Adipose tissue (tissue), 3 donors: ENCODE results near the gene TXNL4A. TPM values are rescaled to one million over a fixed set of nuclear protein-coding genes. Genes with fewer than 3 reads are reported as not detected.

Experiments used
- H3K27ac ChIP-seq: one replicate; pipeline ENCODE4 v1.5.1; 2013; ENCODE audit warnings: low read depth, low read length
- WGBS, 3 donors: extraction: QIAGEN DNeasy Blood & Tissue Kit; methylation state at CpG; one replicate each; pipeline ENCODE4 v1.1.7; 2013; 5-methylcytosine and 5-hydroxymethylcytosine counted together
- polyA plus RNA-seq, 3 donors: library from polyadenylated mRNA; stranded (reverse); fragments of 200-250 nt; gene quantifications; one replicate each; pipeline ENCODE4 v1.2.3, GENCODE V29; 2013
- donor health status: healthy with polysubstance abuse.
- donor health status: Bipolar disorder and iron deficiency.
- donor health status: healthy.

Gene TXNL4A
- polyA plus RNA-seq, 3 donors: 55.5 to 83.2 (median 69.3) TPM

DNA sequence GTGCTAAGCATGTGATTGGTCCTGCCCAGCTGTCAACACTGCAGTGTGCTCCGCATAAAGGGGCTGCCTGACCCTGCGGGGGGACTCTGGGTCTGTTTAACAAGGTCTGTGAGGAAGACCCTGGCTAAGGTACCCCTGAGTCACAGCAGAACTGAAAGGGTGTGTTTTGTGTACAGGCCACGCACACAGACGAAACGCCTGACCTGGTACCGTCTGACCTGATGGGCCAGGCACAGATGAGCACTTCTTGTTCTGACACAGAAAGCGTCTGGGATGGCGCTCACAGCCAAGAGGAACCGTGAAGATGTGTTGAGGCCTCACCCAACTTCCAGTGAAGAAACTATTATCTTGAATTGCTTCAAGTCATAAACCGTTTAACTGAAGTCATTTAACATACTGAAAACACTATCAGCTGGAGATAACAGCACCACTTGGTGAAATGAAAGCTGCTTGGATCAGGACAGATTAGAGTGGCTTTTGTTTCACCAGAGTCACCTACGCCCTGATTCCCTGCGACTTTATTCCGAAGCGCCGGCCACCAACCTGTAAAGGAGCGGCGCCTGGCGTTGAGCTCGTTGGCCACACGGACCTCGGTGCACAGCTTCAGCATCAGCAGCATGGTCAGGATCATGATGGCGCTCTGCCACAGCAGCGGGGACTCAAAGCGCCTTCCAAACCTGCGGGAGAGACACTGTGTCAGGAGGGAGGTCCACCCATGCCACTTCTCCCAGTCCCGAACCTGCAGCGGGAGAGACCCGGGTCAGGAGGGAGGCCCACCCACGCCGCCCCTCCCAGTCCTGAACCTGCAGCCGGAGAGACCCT lies 45.4 kb downstream of the TXNL4A start:
- H3K27ac ChIP-seq: peak overlapping the region; percentile 20
- WGBS, 3 donors: 81 to 88% (median 85%) methylated on average over 30 to 31 of the region's 31 CpGs

DNA sequence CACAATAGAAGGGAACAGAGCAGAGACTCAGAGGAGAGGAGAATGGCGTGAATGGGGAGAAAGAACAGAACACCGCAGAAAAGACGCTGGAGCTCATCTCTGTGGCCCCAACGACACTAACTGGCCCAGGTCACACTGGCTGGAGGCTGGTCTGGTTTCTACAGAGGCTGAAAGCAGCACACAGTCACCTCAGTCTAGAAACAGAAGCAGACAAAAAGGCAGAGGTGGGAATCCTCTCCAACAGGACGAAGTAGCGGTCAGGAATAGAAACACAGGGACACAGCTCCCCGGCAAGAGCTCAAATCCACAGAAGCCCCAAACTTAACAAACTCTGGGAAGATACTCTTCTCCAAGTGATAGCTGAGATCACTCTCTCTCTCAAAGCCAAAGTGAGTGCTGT lies 46.2 kb downstream of the TXNL4A start:
- H3K27ac ChIP-seq: no peak overlapping the region

DNA sequence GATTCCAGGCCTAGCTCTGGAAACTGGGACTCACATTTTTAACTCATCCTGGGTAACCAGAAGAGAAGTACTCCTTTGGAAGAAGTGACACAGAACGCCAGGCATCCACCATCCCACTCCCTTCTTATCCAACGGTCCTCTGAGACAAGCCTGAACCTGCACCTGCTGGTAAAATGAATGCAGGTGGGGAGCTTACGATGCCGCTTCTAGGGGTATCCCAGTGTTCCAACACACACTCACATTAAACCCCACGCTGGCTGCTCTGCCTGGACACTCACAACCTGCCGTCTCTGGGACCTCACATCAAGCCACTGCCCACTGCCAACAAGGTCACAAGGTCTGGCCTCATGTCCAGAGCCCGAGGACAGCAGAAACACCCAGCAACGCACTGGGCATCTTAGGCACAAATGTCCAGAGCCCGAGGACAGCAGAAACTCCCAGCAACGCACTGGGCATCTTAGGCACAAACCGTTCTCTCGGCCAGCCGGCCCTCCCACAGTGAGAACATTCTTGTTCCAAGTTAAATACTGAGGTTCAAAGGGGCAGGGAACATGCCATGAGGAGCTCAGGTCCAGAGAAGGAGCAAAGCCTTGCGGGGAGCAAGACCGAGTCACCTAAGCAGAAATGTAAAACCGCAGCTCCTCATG lies 46.8 kb downstream of the TXNL4A start:
- 62 to 90% (median 88%) methylated on average over 16 of the region's 16 CpGs for WGBS, 3 donors
- no peak overlapping the region for H3K27ac ChIP-seq

More for the DNA sequence above, 46.2 kb downstream of the TXNL4A start:
- 91 to 93% (median 92%) methylated on average over 7 of the region's 7 CpGs for WGBS, 3 donors

DNA sequence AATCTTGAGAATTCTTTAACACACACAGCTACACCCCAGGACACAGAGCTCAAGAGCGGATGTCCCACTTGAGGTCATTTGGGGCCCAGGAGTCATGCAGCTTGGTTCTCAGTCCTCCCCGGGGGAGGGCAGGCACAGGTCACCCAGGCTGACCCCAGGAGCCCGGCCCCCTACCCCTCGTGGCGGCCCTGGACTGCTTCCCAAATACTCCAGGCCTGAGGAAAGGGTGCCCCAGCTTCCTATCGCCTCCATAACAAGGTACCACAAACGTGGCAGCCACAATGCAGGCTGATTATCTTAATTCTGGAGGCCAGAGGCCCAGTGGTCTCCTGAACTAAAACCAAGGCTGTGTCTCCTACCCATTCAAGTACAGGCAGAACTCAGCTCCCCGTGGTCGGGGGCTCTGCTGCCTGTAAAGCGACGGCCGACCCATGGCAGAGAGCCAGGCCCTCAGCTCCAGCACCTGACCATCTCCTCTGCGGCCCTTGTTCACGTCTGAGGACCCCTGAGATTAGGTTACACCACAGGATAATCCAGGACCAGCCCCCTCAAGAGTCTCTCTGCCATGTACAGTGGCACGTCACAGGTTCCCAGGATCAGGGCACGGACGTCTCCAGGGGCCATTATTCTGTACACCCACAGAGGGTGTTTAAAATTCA lies 47.4 kb downstream of the TXNL4A start:
- 82 to 89% (median 84%) methylated on average over 17 of the region's 17 CpGs for whole genome bisulfite sequencing, 3 donors
- no peak overlapping the region for H3K27ac ChIP-seq

DNA sequence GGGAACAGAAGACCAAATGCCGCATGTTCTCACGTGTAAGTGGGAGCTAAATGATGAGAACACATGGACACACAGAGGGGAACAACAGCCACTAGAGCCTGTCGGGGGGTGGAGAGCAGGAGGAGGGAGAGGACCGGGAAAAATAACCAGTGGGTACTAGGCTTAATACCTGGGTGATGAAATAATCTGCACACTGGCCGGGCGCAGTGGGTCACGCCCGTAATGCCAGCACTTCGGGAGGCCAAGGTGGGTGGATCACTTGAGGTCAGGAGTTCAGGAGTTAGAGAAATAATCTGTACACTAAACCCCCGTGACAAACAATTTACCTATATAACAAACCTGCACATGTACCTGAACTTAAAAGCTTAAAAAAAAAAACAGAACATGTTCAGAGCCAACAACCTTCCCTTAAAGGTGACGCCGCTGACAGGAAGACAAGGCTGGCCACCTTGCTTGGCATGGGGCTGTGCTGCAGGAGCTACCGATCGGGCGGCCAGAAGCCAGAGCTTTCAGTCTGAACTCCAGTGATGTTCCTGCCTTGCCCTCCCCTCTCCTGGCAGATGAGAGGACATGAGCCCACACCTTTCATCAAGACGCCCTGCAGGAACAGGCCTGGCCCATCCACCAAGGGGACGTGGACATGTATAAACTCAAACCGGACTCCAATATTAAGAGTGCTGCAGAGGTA lies 48.1 kb downstream of the TXNL4A start:
- no peak overlapping the region for H3K27ac ChIP-seq
- 91 to 97% (median 97%) methylated on average over 18 of the region's 18 CpGs for WGBS, 3 donors

DNA sequence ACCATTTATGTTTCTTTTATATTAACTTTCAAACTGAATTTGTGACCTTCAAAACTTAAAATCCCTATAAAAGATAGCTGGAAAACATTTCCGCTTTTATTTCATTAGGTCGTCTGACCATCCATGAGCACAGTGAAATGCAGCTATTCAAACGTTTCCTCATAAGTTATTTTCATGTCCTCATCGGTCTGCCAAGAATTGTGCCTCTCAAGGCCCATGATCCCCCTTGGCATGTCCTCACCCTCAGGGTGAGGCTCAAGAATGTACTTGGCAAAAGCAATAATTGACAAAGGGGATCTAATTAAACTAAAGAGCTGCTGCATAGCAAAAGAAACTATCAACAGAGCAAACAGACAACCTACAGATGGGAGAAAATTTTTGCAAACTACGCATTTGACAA lies 49.3 kb downstream of the TXNL4A start:
- no peak overlapping the region for H3K27ac ChIP-seq
- WGBS, 3 donors: 65 to 77% (median 72%) methylated on average over 5 of the region's 5 CpGs

DNA sequence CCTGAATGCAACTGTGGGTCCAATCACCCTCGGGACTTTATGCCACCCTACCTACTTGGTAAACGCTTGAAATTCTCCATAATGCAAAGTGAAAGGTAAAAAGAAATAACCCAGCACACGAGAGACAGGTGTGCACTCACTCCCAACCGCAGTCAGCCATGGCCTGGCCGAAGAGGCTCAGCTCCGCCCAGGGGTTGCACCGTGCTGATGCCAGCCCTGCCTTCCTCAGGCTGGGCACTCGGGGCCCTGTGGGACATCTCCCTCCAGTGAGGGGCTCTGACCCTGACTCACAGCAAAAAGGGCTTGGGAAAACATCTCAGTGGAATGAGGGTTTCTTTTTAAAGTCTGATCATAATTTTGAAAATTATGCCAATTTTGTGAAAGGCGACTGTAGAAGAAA lies 50.2 kb downstream of the TXNL4A start:
- H3K27ac ChIP-seq: no peak overlapping the region
- WGBS, 3 donors: 88 to 95% (median 94%) methylated on average over 9 of the region's 9 CpGs

DNA sequence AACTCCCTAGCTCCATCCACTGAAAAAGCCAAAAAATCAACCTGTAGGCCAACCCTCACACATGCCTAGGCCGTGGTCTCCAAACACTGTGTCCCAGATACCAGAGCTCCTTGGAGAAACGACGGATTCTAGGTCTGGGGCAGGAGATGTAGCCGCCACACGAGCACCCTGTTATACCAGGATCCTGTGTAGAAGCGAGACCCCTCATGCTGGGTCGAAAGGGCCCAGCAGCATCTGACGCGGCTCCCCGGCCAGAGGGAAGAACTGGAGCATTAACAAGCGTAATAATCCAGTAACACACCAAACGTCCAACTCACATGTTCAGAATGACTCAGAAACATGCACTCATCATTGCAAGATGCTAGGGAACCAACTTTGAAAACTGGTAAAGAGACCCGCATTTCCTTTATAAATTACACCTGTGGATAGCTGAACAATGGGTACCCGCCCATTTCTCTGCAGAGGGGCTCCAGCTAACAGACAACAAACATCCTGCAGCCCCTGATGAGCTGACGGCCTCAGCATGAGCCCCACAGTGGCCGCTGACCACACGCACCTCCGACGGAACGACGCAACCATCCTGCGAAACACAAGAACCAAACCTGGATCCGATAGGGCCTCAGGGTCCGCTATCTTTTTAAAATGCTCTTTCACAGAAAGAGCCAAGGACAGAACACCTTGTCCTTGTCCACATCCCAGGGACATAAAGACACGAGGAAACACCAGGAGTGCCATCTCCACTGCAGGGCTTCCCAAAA lies 51.1 kb downstream of the TXNL4A start:
- 94 to 97% (median 97%) methylated on average over 25 of the region's 25 CpGs for WGBS, 3 donors
- H3K27ac ChIP-seq: no peak overlapping the region

DNA sequence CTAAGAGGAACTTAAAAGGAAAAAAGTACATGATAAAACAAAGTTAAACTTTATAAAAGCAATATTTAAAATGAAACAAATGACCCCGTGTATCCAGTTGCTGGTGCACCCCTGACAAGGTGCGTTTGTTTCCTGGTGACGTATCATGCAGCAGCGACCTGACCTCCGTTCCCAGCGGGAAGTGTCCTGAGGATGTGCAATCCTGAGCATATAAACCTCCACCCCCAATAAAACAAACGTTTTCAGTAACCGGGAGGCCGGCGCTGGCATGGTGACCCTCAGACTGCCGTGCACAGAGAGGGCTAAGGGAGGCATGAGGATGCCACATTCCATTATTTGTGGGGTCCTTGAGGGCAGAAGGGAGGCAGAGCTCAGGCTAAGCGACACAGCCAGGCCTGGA lies 51.7 kb downstream of the TXNL4A start:
- WGBS, 3 donors: 90 to 96% (median 95%) methylated on average over 12 of the region's 12 CpGs
- no peak overlapping the region for H3K27ac ChIP-seq

DNA sequence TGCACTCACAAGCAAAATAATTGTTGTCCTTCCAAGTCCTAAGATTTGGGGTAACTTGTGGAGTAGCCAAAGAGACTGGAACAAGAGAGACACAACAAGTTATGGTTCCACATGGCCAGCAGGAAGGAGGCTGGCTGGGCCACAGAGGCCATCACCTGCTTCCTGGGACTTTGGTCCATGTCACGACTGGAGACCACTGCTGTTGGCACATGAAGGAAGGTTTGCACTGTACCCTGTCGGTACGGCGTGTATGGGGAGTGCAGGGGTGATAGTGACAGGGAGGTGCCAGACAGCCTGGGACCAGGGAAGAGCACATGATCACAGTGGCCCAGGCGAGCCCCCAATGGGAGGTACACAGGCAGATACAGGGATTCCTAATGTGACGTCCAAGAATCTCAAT lies 52.4 kb downstream of the TXNL4A start:
- WGBS, 3 donors: 95 to 96% (median 95%) methylated on average over 6 of the region's 6 CpGs
- no peak overlapping the region for H3K27ac ChIP-seq

DNA sequence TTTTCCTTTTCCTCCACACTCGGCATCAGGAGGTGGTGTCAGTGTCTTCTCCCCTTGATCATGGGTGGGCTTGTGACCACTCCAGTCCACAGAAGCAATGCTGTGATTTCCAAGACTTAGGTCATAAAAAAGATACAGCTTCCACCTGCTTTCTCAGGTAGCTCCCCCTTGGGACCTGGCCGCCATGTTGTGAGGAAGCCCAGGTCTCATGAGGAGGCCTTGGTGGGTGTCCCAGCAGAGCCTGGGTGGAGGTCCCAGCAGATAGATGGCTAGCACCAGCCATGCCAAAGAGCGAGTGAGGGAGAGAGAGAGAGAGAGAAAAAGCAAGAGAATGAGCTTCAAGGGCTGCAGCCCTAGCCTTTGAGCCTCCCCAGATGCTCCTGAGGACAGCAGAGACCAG lies 52.9 kb downstream of the TXNL4A start:
- H3K27ac ChIP-seq: no peak overlapping the region
- WGBS, 3 donors: 95 to 98% (median 96%) methylated on average over 3 of the region's 3 CpGs

DNA sequence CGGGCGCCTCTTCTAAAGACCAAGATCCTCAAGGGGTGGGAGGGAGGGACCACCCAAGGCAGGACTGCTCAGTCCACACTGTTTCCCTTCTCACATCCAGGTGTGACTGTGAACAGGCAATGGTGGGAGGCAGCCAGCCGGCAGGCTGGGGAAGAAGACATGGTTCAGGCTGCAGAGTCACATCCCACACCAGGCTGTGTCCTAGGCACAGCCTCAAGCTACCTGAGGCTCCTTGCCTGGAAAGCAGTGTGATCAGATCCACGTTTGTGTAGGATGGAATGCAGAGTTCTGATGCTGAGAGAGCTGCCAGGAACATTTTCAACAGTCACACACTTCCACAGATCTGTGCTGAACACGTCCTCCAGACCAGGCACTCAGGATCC lies 53.3 kb downstream of the TXNL4A start:
- 68 to 90% (median 77%) methylated on average over 5 of the region's 5 CpGs for WGBS, 3 donors
- H3K27ac ChIP-seq: no peak overlapping the region

DNA sequence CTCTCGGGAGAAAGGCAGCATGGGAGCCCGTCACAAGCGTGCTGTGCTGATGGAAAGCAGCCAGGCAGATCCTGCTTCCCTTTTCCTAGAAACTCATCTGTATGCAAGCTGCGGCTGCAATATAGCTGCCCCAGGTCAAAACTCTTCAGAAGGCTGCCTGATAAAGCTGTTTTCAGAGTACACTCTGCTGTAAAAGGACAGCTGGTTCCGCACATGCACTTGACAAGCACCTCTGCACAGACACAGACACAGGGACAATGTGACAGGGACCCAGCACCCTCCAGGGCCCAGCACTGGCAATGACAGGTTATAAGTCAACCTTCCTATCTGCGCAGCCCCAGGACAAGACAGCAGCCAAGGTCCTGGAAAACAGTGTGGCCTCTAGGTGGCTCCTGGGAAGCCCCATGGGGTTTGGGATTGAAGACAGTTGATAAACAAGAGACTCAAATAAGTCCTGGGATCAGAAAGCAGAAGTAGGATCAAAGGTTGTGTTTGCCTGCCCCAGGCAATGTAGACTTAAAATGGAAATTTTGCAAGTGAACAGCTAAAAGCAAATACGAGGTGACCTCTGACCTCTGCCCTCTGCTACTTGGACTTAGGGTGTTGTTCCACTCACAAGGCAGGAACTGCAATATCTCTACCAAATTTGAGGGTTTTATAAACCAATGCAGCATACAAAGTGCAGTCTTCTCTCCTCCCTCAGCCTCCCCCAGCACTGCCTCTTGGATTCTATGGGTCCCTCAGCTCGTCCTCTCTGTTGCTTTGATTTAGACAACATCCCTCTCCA lies 53.9 kb downstream of the TXNL4A start:
- 37 to 73% (median 72%) methylated on average over 8 of the region's 8 CpGs for WGBS, 3 donors
- H3K27ac ChIP-seq: no peak overlapping the region

DNA sequence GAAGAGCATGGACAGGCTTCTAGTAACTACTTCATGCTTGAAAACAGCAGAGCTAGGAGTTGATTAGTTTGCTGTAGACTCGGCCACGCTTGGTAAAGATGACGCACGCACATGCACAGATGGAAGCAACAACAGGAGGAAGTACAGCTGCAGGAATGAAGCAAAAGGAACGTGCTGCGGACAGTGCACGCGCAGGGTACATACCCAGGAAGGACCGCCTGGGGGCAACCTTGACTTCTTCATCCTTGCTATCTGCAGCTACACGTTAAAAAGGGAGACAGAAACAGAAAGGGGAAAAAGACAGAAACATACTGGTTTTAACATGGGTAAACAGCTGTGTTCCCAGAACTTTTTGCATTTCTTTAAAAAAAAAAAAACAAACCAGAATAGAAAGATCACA lies 54.6 kb downstream of the TXNL4A start:
- WGBS, 3 donors: 36 to 86% (median 82%) methylated on average over 10 of the region's 10 CpGs
- no peak overlapping the region for H3K27ac ChIP-seq

DNA sequence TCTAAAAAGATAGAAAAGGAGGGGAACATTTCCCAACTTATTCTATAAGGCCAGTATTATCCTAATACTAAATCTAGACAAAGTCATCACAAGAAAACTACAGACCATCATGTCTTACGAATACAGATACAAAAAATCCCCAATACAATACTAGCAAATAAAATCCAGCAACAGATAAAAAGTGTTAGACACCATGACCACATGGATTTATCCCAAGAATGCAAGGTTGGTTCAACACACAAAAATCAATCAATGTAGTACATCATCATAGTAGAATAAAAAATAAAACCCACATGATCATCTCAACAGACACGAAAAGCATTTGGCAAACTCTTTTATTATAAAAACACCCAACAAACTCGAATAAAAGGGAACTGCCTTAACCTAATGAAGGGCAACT lies 55.5 kb downstream of the TXNL4A start:
- no peak overlapping the region for H3K27ac ChIP-seq
- whole genome bisulfite sequencing, 3 donors: 93 to 96% (median 95%) methylated on average over 3 of the region's 3 CpGs

DNA sequence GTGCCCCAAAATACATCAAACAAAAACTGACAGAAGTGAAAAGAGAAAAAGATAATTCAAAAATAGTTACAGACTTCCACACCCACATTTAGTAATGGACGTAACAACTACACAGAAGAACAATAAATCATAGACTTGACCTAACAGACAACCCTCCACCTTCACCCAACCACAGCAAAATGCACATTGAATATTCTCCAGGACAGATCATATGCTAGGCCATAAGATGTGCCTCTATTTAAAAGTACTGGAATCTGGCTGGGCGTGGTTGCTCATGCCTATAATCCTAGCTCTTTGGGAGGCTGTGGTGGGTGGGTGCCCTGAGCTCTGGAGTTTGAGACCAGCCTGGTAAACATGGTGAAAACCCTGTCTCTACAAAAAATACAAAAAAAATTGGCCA lies 56.9 kb downstream of the TXNL4A start:
- no peak overlapping the region for H3K27ac ChIP-seq
- WGBS, 3 donors: 96 to 98% (median 96%) methylated on average over 2 of the region's 2 CpGs

DNA sequence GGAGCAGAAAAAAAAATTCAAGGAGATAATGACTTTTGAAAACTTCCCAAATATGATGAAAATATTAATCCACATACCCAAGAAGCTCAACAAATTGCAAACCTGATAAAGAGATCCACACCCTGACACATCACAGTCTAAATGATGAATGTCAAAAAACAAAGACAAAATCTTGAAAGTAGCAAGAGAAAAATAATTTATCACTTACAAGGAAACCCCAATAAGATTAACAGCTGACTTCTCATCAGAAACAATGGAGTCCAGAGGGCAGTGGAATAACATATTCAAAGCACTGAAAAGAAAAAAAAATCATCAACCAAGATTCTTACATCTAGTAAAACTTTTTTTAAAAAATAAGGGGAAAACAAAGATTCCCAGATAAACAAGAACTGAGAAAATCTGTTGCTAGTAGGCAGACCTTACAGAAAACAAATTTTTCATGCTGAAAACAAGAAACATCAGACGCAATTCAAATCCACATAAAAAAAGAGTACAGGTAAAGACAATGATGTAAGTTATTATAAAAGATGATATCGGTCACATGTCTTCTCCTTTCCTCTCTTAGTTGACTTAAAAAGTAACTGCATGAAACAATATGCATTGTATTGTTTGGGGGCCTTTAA lies 58.2 kb downstream of the TXNL4A start:
- whole genome bisulfite sequencing, 3 donors: 96 to 98% (median 97%) methylated on average over 2 of the region's 2 CpGs
- no peak overlapping the region for H3K27ac ChIP-seq
